WTC11 (cell line): ENCODE data around the gene C12orf50. TPM values are rescaled to one million over a fixed set of nuclear protein-coding genes. Genes with fewer than 3 reads are reported as not detected.
"Not testable (repeated sequence)": the region's sequence is repeated elsewhere in the genome, so short reads cannot be mapped to it uniquely, and the experiment has no call there.

Experiments used
- ATAC-seq: fragments of 200-7000 bp; cut with Tn5 transposase; 2 replicates; pipeline ENCODE4 v1.10.0; 2021; ENCODE audit warnings: mild to moderate bottlenecking, moderate library complexity
- CTCF ChIA-PET: fragments of 300-600 bp; sonication (Branson Sonifier 250); formaldehyde crosslinking; loops from one replicate; lab custom pipeline; 2021; ENCODE audit warnings: antibody characterized with exemption; lab: Charles Lee
- POLR2A ChIA-PET: fragments of 350-600 bp; sonication (Branson Sonifier 250); formaldehyde crosslinking; loops from one replicate; lab custom pipeline; 2021; ENCODE audit warnings: antibody characterized with exemption; lab: Charles Lee
- DNase-seq: peaks from one replicate; pipeline ENCODE4 v3.0.0; 2021; ENCODE audit warnings: low spot score
- H3K27ac Mint-ChIP-seq: 2 replicates; pipeline ENCODE4 v1.8.0; 2021; ENCODE audit warnings: mixed read lengths
- H3K27me3 Mint-ChIP-seq: 2 replicates; pipeline ENCODE4 v1.8.0; 2021; ENCODE audit warnings: low read depth, mild to moderate bottlenecking, moderate library complexity, mixed read lengths
- H3K36me3 Mint-ChIP-seq: 2 replicates; pipeline ENCODE4 v1.8.0; 2021; ENCODE audit warnings: mixed read lengths
- H3K4me1 Mint-ChIP-seq: 2 replicates; pipeline ENCODE4 v1.8.0; 2022; ENCODE audit warnings: mixed read lengths
- H3K4me3 Mint-ChIP-seq: 2 replicates; pipeline ENCODE4 v1.8.0; 2021; ENCODE audit warnings: mild to moderate bottlenecking, moderate library complexity, mixed read lengths
- H3K9me3 Mint-ChIP-seq: 2 replicates; pipeline ENCODE4 v1.8.0; 2021; ENCODE audit warnings: mixed read lengths
- AR ChIP-seq: fragments of 250-450 bp; sonication (Bioruptor Pico); IDR thresholded peaks from 2 replicates; pipeline ENCODE4 v1.9.0; 2021; ENCODE audit warnings: mild to moderate bottlenecking
- ARID4B ChIP-seq: sonication (generic); formaldehyde crosslinking; IDR thresholded peaks from 2 replicates; pipeline ENCODE4 v1.8.0; 2023; ENCODE audit warnings: missing genetic modification reagents, mild to moderate bottlenecking, borderline replicate concordance
- ATF1 ChIP-seq: sonication (generic); formaldehyde crosslinking; IDR thresholded peaks from 2 replicates; pipeline ENCODE4 v1.8.1; 2023; ENCODE audit warnings: mild to moderate bottlenecking, moderate library complexity, missing genetic modification reagents
- ATF2 ChIP-seq: sonication (generic); formaldehyde crosslinking; IDR thresholded peaks from 2 replicates; pipeline ENCODE4 v1.8.1; 2022; ENCODE audit warnings: low read depth, missing genetic modification reagents, borderline replicate concordance
- CTCF ChIP-seq: fragments of 200-600 bp; IDR thresholded peaks from 2 replicates; pipeline ENCODE4 v1.8.0; 2022; ENCODE audit warnings: antibody characterized with exemption
- FOXP4 ChIP-seq: sonication (generic); formaldehyde crosslinking; IDR thresholded peaks from 2 replicates; pipeline ENCODE4 v1.8.0; 2022; ENCODE audit warnings: mild to moderate bottlenecking, missing genetic modification reagents
- HMGA2 ChIP-seq: fragments of 250-450 bp; sonication (Bioruptor Pico); IDR thresholded peaks from 2 replicates; pipeline ENCODE4 v1.4.0; 2021; ENCODE audit warnings: mild to moderate bottlenecking, moderate library complexity
- HMGXB4 ChIP-seq: sonication (generic); formaldehyde crosslinking; IDR thresholded peaks from 2 replicates; pipeline ENCODE4 v1.8.1; 2023; ENCODE audit warnings: mild to moderate bottlenecking, moderate library complexity, missing genetic modification reagents
- KAT7 ChIP-seq: sonication (generic); formaldehyde crosslinking; IDR thresholded peaks from 2 replicates; pipeline ENCODE4 v1.8.1; 2023; ENCODE audit warnings: missing genetic modification reagents, mild to moderate bottlenecking, borderline replicate concordance
- MAX ChIP-seq: sonication (generic); formaldehyde crosslinking; IDR thresholded peaks from 2 replicates; pipeline ENCODE4 v1.8.0; 2022; ENCODE audit warnings: mild to moderate bottlenecking, missing genetic modification reagents
- NR3C1 ChIP-seq: sonication (generic); formaldehyde crosslinking; conservative IDR thresholded peaks from 2 replicates; pipeline ENCODE4 v1.8.1; 2023; ENCODE audit warnings: low read depth, mild to moderate bottlenecking, missing genetic modification reagents
- OVOL2 ChIP-seq: fragments of 250-450 bp; sonication (Bioruptor Pico); IDR thresholded peaks from 2 replicates; pipeline ENCODE4 v1.9.0; 2021; ENCODE audit warnings: mild to moderate bottlenecking, borderline replicate concordance
- TEAD1 ChIP-seq: sonication (generic); formaldehyde crosslinking; IDR thresholded peaks from 2 replicates; pipeline ENCODE4 v1.8.0; 2022; ENCODE audit warnings: mild to moderate bottlenecking, missing genetic modification reagents
- TP53 ChIP-seq: sonication (generic); formaldehyde crosslinking; IDR thresholded peaks from 2 replicates; pipeline ENCODE4 v1.8.1; 2023; ENCODE audit warnings: mild to moderate bottlenecking, missing genetic modification reagents
- USF2 ChIP-seq: sonication (generic); formaldehyde crosslinking; IDR thresholded peaks from 2 replicates; pipeline ENCODE4 v1.8.1; 2023; ENCODE audit warnings: mild to moderate bottlenecking, missing genetic modification reagents, moderate library complexity
- ZNF121 ChIP-seq: sonication (generic); formaldehyde crosslinking; IDR thresholded peaks from 2 replicates; pipeline ENCODE4 v1.8.0; 2023; ENCODE audit warnings: missing genetic modification reagents
- ZNF138 ChIP-seq: sonication (generic); formaldehyde crosslinking; conservative IDR thresholded peaks from 2 replicates; pipeline ENCODE4 v1.8.1; 2022; ENCODE audit warnings: mild to moderate bottlenecking, moderate library complexity, missing genetic modification reagents
- ZNF232 ChIP-seq: sonication (generic); formaldehyde crosslinking; IDR thresholded peaks from 2 replicates; pipeline ENCODE4 v1.8.0; 2022; ENCODE audit warnings: mild to moderate bottlenecking, missing genetic modification reagents
- ZNF317 ChIP-seq: sonication (generic); formaldehyde crosslinking; IDR thresholded peaks from 2 replicates; pipeline ENCODE4 v1.8.1; 2023; ENCODE audit warnings: low read depth, mild to moderate bottlenecking, moderate library complexity, missing genetic modification reagents, borderline replicate concordance
- ZNF671 ChIP-seq: fragments of 250-450 bp; sonication (Bioruptor Pico); IDR thresholded peaks from 2 replicates; pipeline ENCODE4 v1.8.0; 2021; ENCODE audit warnings: mild to moderate bottlenecking
- total RNA-seq: library from RNA; stranded (reverse); gene quantifications from 3 replicates; pipeline ENCODE4 v1.2.3, GENCODE V29; 2021

The C12orf50 gene
- total RNA-seq, 1 experiment from 2014 or later = not detected

GRCh38 chr12:88035271-88035906 lies 6.2 kb upstream of the C12orf50 start (continued):
- no peak for TF ChIP-seq CTCF
- no peak for TF ChIP-seq ZNF671 (CRISPR knock-in tag)
- no peak for TF ChIP-seq NR3C1 (CRISPR knock-in tag)
- peak; percentile 90; the same call in 1 of the 2 replicates for TF ChIP-seq ARID4B (CRISPR knock-in tag)
- 0 out of 2 replicates have a peak, but pooled peaks have one; percentile 48 for TF ChIP-seq FOXP4
- no peak for TF ChIP-seq ZNF317 (CRISPR knock-in tag)
- TF ChIP-seq ATF1 (CRISPR knock-in tag) = no peak
- no peak for TF ChIP-seq USF2 (CRISPR knock-in tag)
- TF ChIP-seq KAT7 (CRISPR knock-in tag) = no peak
- no peak for TF ChIP-seq TP53 (CRISPR knock-in tag)
- TF ChIP-seq ZNF121 (CRISPR knock-in tag) = no peak
- no peak for TF ChIP-seq ATF2
- no peak for TF ChIP-seq OVOL2 (CRISPR knock-in tag)
- peak; percentile 38; the same call in 1 of the 2 replicates for TF ChIP-seq HMGXB4
- peak; percentile 86 for TF ChIP-seq MAX
- TF ChIP-seq AR (CRISPR knock-in tag) = no peak
- peak; percentile 44; the same call in 1 of the 2 replicates for TF ChIP-seq ZNF232 (CRISPR knock-in tag)
- no peak for TF ChIP-seq HMGA2 (CRISPR knock-in tag)
- 0 out of 2 replicates have a peak, but pooled peaks have one; percentile 33 for TF ChIP-seq TEAD1 (CRISPR knock-in tag)
- TF ChIP-seq ZNF138 (CRISPR knock-in tag) = 0 out of 2 replicates have a peak, but pooled peaks have one; percentile 67

GRCh38 chr12:88031161-88031560 lies 2.0 kb upstream of the C12orf50 start:
- H3K4me3 Mint-ChIP-seq, H3K4me1 Mint-ChIP-seq, H3K27ac Mint-ChIP-seq, ATAC-seq, DNase-seq, CTCF ChIA-PET, H3K27me3 Mint-ChIP-seq, POLR2A ChIA-PET: not testable (repeated sequence)
- H3K9me3 Mint-ChIP-seq = peaks cover 23% of the 10 kb centered on the region
- peaks cover 12% of the 10 kb centered on the region for H3K36me3 Mint-ChIP-seq
